Keratinocyte (primary cell): ENCODE data around the gene GLG1. TPM values are rescaled to one million over a fixed set of nuclear protein-coding genes. Genes with fewer than 3 reads are reported as not detected.

Experiments
- DNase-seq: peaks from one replicate; pipeline ENCODE4 v3.0.0-alpha.2; 2011; ENCODE audit warnings: low read depth, missing footprints, low spot score
- FAIRE-seq: peaks from 2 replicates; lab custom pipeline; 2011; peaks lifted over from hg19 to GRCh38; lab: Jason Lieb, UNC
- H2AFZ ChIP-seq: 2 replicates; pipeline ENCODE4 v1.6.0; 2012; ENCODE audit warnings: low read length, control low read depth, inconsistent platforms; ENCODE audit not compliant: control insufficient read depth
- H3K27ac ChIP-seq: 2 replicates; pipeline ENCODE4 v1.5.1; 2011; ENCODE audit warnings: low read length; ENCODE audit not compliant: control insufficient read depth, insufficient read depth
- H3K27me3 ChIP-seq: 3 replicates; pipeline ENCODE4 v1.6.0; 2011; ENCODE audit warnings: low read length; ENCODE audit not compliant: control insufficient read depth, insufficient read depth; ENCODE audit errors: extremely low read depth
- H3K36me3 ChIP-seq, 2 experiments: 2 replicates in 1 of 2; 3 replicates in 1 of 2; pipeline ENCODE4 v1.5.1; 2011; ENCODE audit warnings: low read length in 2 of 2, mild to moderate bottlenecking in 1 of 2; ENCODE audit not compliant: control insufficient read depth in 2 of 2, insufficient read depth in 2 of 2; ENCODE audit errors: extremely low read depth in 1 of 2
- H3K4me1 ChIP-seq: 3 replicates; pipeline ENCODE4 v1.5.1; 2011; ENCODE audit warnings: low read length; ENCODE audit not compliant: control insufficient read depth, insufficient read depth; ENCODE audit errors: extremely low read depth
- H3K4me2 ChIP-seq: 3 replicates; pipeline ENCODE4 v1.6.0; 2011; ENCODE audit warnings: low read depth, low read length; ENCODE audit not compliant: control insufficient read depth, insufficient read depth; ENCODE audit errors: extremely low read depth
- H3K4me3 ChIP-seq, 3 experiments: fragments of 200-600 bp in 1 of 3; sonication (generic) in 1 of 3; 2 replicates in 2 of 3; 3 replicates in 1 of 3; pipeline ENCODE4 v1.5.1; 2011 to 2016; ENCODE audit warnings: low read length in 3 of 3, mild to moderate bottlenecking in 3 of 3, control low read depth in 2 of 3, inconsistent platforms in 1 of 3, low read depth in 1 of 3, mixed read lengths in 1 of 3, mixed run types in 1 of 3, moderate library complexity in 1 of 3; ENCODE audit not compliant: control insufficient read depth in 2 of 3, insufficient read depth in 2 of 3; ENCODE audit errors: extremely low read depth in 1 of 3
- H3K79me2 ChIP-seq: 2 replicates; pipeline ENCODE4 v1.6.0; 2012; ENCODE audit warnings: low read length; ENCODE audit not compliant: control insufficient read depth, insufficient read depth
- H3K9ac ChIP-seq: 3 replicates; pipeline ENCODE4 v1.6.0; 2011; ENCODE audit warnings: low read length; ENCODE audit not compliant: control insufficient read depth, insufficient read depth; ENCODE audit errors: extremely low read depth
- H3K9me1 ChIP-seq: 3 replicates; pipeline ENCODE4 v1.6.0; 2011; ENCODE audit warnings: low read length; ENCODE audit not compliant: control insufficient read depth, insufficient read depth; ENCODE audit errors: extremely low read depth
- H3K9me3 ChIP-seq: 2 replicates; pipeline ENCODE4 v1.5.1; 2012; ENCODE audit warnings: low read depth, low read length; ENCODE audit not compliant: control insufficient read depth
- H4K20me1 ChIP-seq: 3 replicates; pipeline ENCODE4 v1.6.0; 2011; ENCODE audit warnings: low read length; ENCODE audit not compliant: control insufficient read depth, insufficient read depth; ENCODE audit errors: extremely low read depth
- CTCF ChIP-seq, 3 experiments: IDR thresholded peaks in 1 of 3; conservative IDR thresholded peaks in 1 of 3; optimal IDR thresholded peaks in 1 of 3; 2 replicates in 2 of 3; 3 replicates in 1 of 3; pipeline versions ENCODE3 to v1.5.1; 2011; ENCODE audit warnings: low read length in 3 of 3, mild to moderate bottlenecking in 3 of 3, moderate library complexity in 2 of 3, control low read depth in 1 of 3, inconsistent platforms in 1 of 3; ENCODE audit not compliant: insufficient read depth in 2 of 3; ENCODE audit errors: extremely low read depth in 1 of 3
- EZH2 ChIP-seq: IDR thresholded peaks from one replicate; pipeline ENCODE4 v1.6.1; 2012; ENCODE audit warnings: inconsistent platforms, mild to moderate bottlenecking, low read length, moderate library complexity
- dilution Hi-C: fragments of 300-500 bp; cut with MboI; formaldehyde crosslinking; loops from one replicate; pipeline ENCODE4 v1.7.0; 2020; ENCODE audit warnings: low sequenced_read_pairs; ENCODE audit not compliant: extremely low pct_ligation_motif_present
- polyA plus RNA-seq, 5 experiments: library from polyadenylated mRNA; depleted of rRNA in 3 of 5; stranded (reverse) in 3 of 5; stranded (forward) in 1 of 5; unstranded in 1 of 5; fragments of >200 nt; gene quantifications; 1 replicate in 1 of 5; 2 replicates in 3 of 5; 3 replicates in 1 of 5; pipeline versions ENCODE4 v1.2.1 to v1.2.3, GENCODE V29; 2011 to 2012; ENCODE audit warnings: missing spikeins in 2 of 5, low read depth in 1 of 5, low replicate concordance in 1 of 5

Gene GLG1
- polyA plus RNA-seq, 1 donor (not counting 4 experiments of a cell fraction or from before 2014, with no cell fraction given): 63.6 TPM

GRCh38 chr16:74461826-74462225 is 145.1 kb downstream of the GLG1 start:
- Histone ChIP-seq H3K4me2 (peak overlapping the region; percentile 22), H2AFZ (no peak overlapping the region), H3K36me3 (peaks cover 18 to 20% of the 10 kb centered on the region in 2 experiments), H3K4me3 (no peak overlapping the region), H3K4me1 (peaks cover 17% of the 10 kb centered on the region), H3K9me1 (peaks cover 5% of the 10 kb centered on the region), H3K27me3 (no peaks in the 10 kb centered on the region), H3K79me2 (no peaks in the 10 kb centered on the region), H3K27ac (peak overlapping the region; percentile 58), H3K9ac (peak overlapping the region; percentile 2), H4K20me1 (no peaks in the 10 kb centered on the region), H3K9me3 (no peaks in the 10 kb centered on the region)
- FAIRE-seq (no peak), DNase-seq (no peak)
- TF ChIP-seq CTCF (optimal IDR thresholded peaks at IDR 0.05 in 1 of 3, IDR thresholded peaks at IDR 0.05 in 1 of 3, conservative IDR thresholded peaks at IDR 0.05 in 1 of 3; ENCODE audit: extremely low read depth in 1 of 3, insufficient read depth in 2 of 3, low read length in 3 of 3): no peak
- TF ChIP-seq EZH2: no peak
- dilution Hi-C loops: no loop called here

- dilution Hi-C loops: no loop called here
- no peak overlapping the region for H2AFZ ChIP-seq
- H3K79me2 ChIP-seq: no peaks in the 10 kb centered on the region
- H4K20me1 ChIP-seq: no peaks in the 10 kb centered on the region
- peaks cover 18 to 27% of the 10 kb centered on the region in 2 experiments for H3K36me3 ChIP-seq
- no peaks in the 10 kb centered on the region for H3K9me3 ChIP-seq
- no peak overlapping the region for H3K4me3 ChIP-seq
- no peaks in the 10 kb centered on the region for H3K27me3 ChIP-seq
- FAIRE-seq (no peak), DNase-seq (no peak)
- no peak overlapping the region for H3K27ac ChIP-seq
- TF ChIP-seq EZH2 (no peak), CTCF (optimal IDR thresholded peaks at IDR 0.05 in 1 of 3, IDR thresholded peaks at IDR 0.05 in 1 of 3, conservative IDR thresholded peaks at IDR 0.05 in 1 of 3; ENCODE audit: extremely low read depth in 1 of 3, insufficient read depth in 2 of 3, low read length in 3 of 3) (no peak)
- H3K4me1 ChIP-seq: peaks cover 27% of the 10 kb centered on the region
- H3K9me1 ChIP-seq: peaks cover 5% of the 10 kb centered on the region
- H3K4me2 ChIP-seq: no peak overlapping the region
- H3K9ac ChIP-seq: no peak overlapping the region
Observed at GRCh38 chr16:74460542-74460941, 146.4 kb downstream of the GLG1 start.
